Stimulated activated CD4-positive, alpha-beta T cell treated with anti-CD3 and anti-CD28 coated beads, Interleukin-12 subunit alpha, Interleukin-12 subunit beta, amount 100 ng/mL, for 24 hours (primary cell): Measurements from ENCODE around the gene UPP2.

ENCODE experiments used
- DNase-seq, 2 experiments: peaks; one replicate each; pipeline ENCODE4 v3.0.0-alpha.2; 2020; ENCODE audit warnings: low read depth in 2 of 2

Gene UPP2

GRCh38 chr2:158104903-158105302, 3.2 kb downstream of the UPP2 start:
- DNase-seq, result no peak

GRCh38 chr2:158112992-158113391, 11.3 kb downstream of the UPP2 start:
- DNase-seq, result no peak

- no peak for DNase-seq
Observed at GRCh38 chr2:158113741-158114295, 12.1 kb downstream of the UPP2 start.

GRCh38 chr2:158114516-158114915, 12.8 kb downstream of the UPP2 start:
- no peak for DNase-seq

GRCh38 chr2:158115202-158115767, 13.6 kb downstream of the UPP2 start:
- no peak for DNase-seq

GRCh38 chr2:158116936-158117335, 15.3 kb downstream of the UPP2 start:
- no peak for DNase-seq

- no peak for DNase-seq
Observed at GRCh38 chr2:158120102-158120501, 18.4 kb downstream of the UPP2 start.

- no peak for DNase-seq
Observed at GRCh38 chr2:158120664-158121641, 19.3 kb downstream of the UPP2 start.

GRCh38 chr2:158124896-158125295, 23.2 kb downstream of the UPP2 start:
- no peak for DNase-seq

GRCh38 chr2:158125756-158126498, 24.3 kb downstream of the UPP2 start:
- DNase-seq, result no peak

GRCh38 chr2:158127380-158127804, 25.7 kb downstream of the UPP2 start:
- no peak for DNase-seq

- DNase-seq, result no peak
Observed at GRCh38 chr2:158128168-158128973, 26.7 kb downstream of the UPP2 start.

- no peak for DNase-seq
Observed at GRCh38 chr2:158129037-158129436, 27.4 kb downstream of the UPP2 start.

GRCh38 chr2:158130832-158131473, 29.3 kb downstream of the UPP2 start:
- no peak for DNase-seq

- DNase-seq, result no peak
Observed at GRCh38 chr2:158131483-158131912, 29.8 kb downstream of the UPP2 start.

GRCh38 chr2:158131919-158132566, 30.4 kb downstream of the UPP2 start:
- no peak for DNase-seq

- no peak for DNase-seq
Observed at GRCh38 chr2:158134055-158134454, 32.4 kb downstream of the UPP2 start.

- no peak for DNase-seq
Observed at GRCh38 chr2:158134655-158135054, 33.0 kb downstream of the UPP2 start.

GRCh38 chr2:158135096-158135495, 33.4 kb downstream of the UPP2 start:
- DNase-seq, result no peak

GRCh38 chr2:158138255-158138654, 36.6 kb downstream of the UPP2 start:
- DNase-seq, result no peak
